Suprapubic skin (tissue), 4 donors: Measurements from ENCODE around the gene VBP1.
"Not testable (repeated sequence)": the region's sequence is repeated elsewhere in the genome, so short reads cannot be mapped to it uniquely, and the experiment has no call there.

ENCODE experiments used
- CTCF ChIP-seq, 2 donors: fragments of 200-600 bp in 1 of 2; fragments of 450-650 bp in 1 of 2; sonication (generic) in 1 of 2; IDR thresholded peaks; one replicate each; pipeline ENCODE4 v1.5.1; 2016 to 2019; ENCODE audit warnings: antibody characterized with exemption in 2 of 2, mild to moderate bottlenecking in 1 of 2, moderate library complexity in 1 of 2
- EP300 ChIP-seq: sonication (generic); formaldehyde crosslinking; IDR thresholded peaks from one replicate; pipeline ENCODE4 v1.6.1; 2017; ENCODE audit warnings: antibody characterized with exemption
- POLR2A ChIP-seq, 2 donors: fragments of 450-650 bp; IDR thresholded peaks; one replicate each; pipeline ENCODE4 v1.6.1; 2017; ENCODE audit warnings: antibody characterized with exemption in 2 of 2, mild to moderate bottlenecking in 2 of 2, moderate library complexity in 2 of 2
- POLR2AphosphoS5 ChIP-seq, 3 donors: sonication (generic); formaldehyde crosslinking; IDR thresholded peaks; one replicate each; pipeline ENCODE4 v1.6.1; 2017; ENCODE audit warnings: antibody characterized with exemption in 3 of 3

- not testable (repeated sequence) for TF ChIP-seq CTCF (IDR thresholded peaks at IDR 0.05); POLR2AphosphoS5 (IDR thresholded peaks at IDR 0.05); POLR2A (IDR thresholded peaks at IDR 0.05); EP300
Measured at GRCh38 chrX:155267995-155268394, 51.7 kb downstream of the VBP1 start.
